ENCODE data around the gene LEMD2.

GRCh38 chr6:33770833-33771145 lies 18.1 kb downstream of the LEMD2 start:
- TF ChIP-seq CTCF (conservative IDR thresholded peaks at IDR 0.05; ENCODE audit: low read depth, low read length) (no peak), EZH2 (IDR thresholded peaks at IDR 0.05; ENCODE audit: borderline replicate concordance, low read depth, low read length, poor library complexity, severe bottlenecking) (no peak)
